CD14-positive monocyte (primary cell): Measurements from ENCODE around the gene ARL14EP. TPM values are rescaled to one million over a fixed set of nuclear protein-coding genes. Genes with fewer than 3 reads are reported as not detected.

Experiments used
- DNase-seq, 3 donors: peaks; one replicate each; pipeline ENCODE4 v3.0.0-alpha.2; 2011 to 2022
- H2AFZ ChIP-seq: 2 replicates; pipeline ENCODE4 v1.6.0; 2012; ENCODE audit warnings: mild to moderate bottlenecking, low read depth, low read length, inconsistent platforms; ENCODE audit not compliant: insufficient read depth, poor library complexity, severe bottlenecking
- H3K27ac ChIP-seq, 2 donors: 1 replicate in 1 of 2; 2 replicates in 1 of 2; pipeline ENCODE4 v1.5.1; 2012 to 2013; ENCODE audit warnings: low read length in 2 of 2, control low read depth in 1 of 2, inconsistent platforms in 1 of 2, low read depth in 1 of 2, mild to moderate bottlenecking in 1 of 2
- H3K27me3 ChIP-seq, 2 donors: one replicate each; pipeline versions ENCODE4 v1.6.0 to v1.6.1; 2011 to 2013; ENCODE audit warnings: low read length in 2 of 2; ENCODE audit not compliant: control insufficient read depth in 2 of 2, insufficient read depth in 2 of 2
- H3K36me3 ChIP-seq, 2 donors: replicated peaks in 1 of 2; 1 replicate in 1 of 2; 2 replicates in 1 of 2; pipeline versions ENCODE4 v1.5.1 to v1.6.1; 2012 to 2013; ENCODE audit warnings: low read length in 2 of 2, control low read depth in 1 of 2, inconsistent platforms in 1 of 2, mild to moderate bottlenecking in 1 of 2; ENCODE audit not compliant: insufficient read depth in 2 of 2, control insufficient read depth in 1 of 2
- H3K4me1 ChIP-seq, 2 donors: 1 replicate in 1 of 2; 2 replicates in 1 of 2; pipeline versions ENCODE4 v1.5.1 to v1.6.1; 2012 to 2013; ENCODE audit warnings: low read length in 2 of 2, control low read depth in 1 of 2, inconsistent platforms in 1 of 2, mild to moderate bottlenecking in 1 of 2, moderate library complexity in 1 of 2; ENCODE audit not compliant: insufficient read depth in 2 of 2, control insufficient read depth in 1 of 2
- H3K4me2 ChIP-seq: replicated peaks from 2 replicates; pipeline ENCODE3; 2012; ENCODE audit warnings: low read length, moderate library complexity, mild to moderate bottlenecking; ENCODE audit not compliant: poor library complexity, severe bottlenecking; ENCODE audit errors: extremely low read depth
- H3K4me3 ChIP-seq, 3 experiments: fragments of 200-600 bp in 1 of 3; sonication (generic) in 1 of 3; replicated peaks in 1 of 3; 1 replicate in 2 of 3; 2 replicates in 1 of 3; pipeline ENCODE4 v1.5.1; 2011 to 2013; ENCODE audit warnings: low read length in 3 of 3, mild to moderate bottlenecking in 3 of 3, control low read depth in 2 of 3, low read depth in 2 of 3, inconsistent platforms in 1 of 3, moderate library complexity in 1 of 3
- H3K79me2 ChIP-seq: 2 replicates; pipeline ENCODE4 v1.6.0; 2012; ENCODE audit warnings: mild to moderate bottlenecking, control low read depth, inconsistent platforms, low read length, moderate library complexity; ENCODE audit not compliant: insufficient read depth
- H3K9ac ChIP-seq: 2 replicates; pipeline ENCODE4 v1.6.0; 2017; ENCODE audit warnings: low read length, mild to moderate bottlenecking; ENCODE audit not compliant: insufficient read depth, poor library complexity, severe bottlenecking
- H3K9me3 ChIP-seq, 2 donors: replicated peaks in 1 of 2; 1 replicate in 1 of 2; 2 replicates in 1 of 2; pipeline versions ENCODE4 v1.5.1 to v1.6.1; 2012 to 2013; ENCODE audit warnings: low read length in 2 of 2, control low read depth in 1 of 2; ENCODE audit not compliant: control insufficient read depth in 1 of 2, insufficient read depth in 1 of 2
- H4K20me1 ChIP-seq: 2 replicates; pipeline ENCODE4 v1.6.0; 2012; ENCODE audit warnings: mild to moderate bottlenecking, low read length, control low read depth, moderate library complexity; ENCODE audit not compliant: insufficient read depth
- H3K27ac Mint-ChIP-seq, 7 donors: one replicate each; pipeline ENCODE4 v1.8.0; 2020; ENCODE audit warnings: mild to moderate bottlenecking in 7 of 7, mixed read lengths in 7 of 7, moderate library complexity in 6 of 7, inconsistent platforms in 2 of 7
- H3K27me3 Mint-ChIP-seq, 3 donors: one replicate each; pipeline ENCODE4 v1.8.0; 2021 to 2022; ENCODE audit warnings: low read depth in 3 of 3, mild to moderate bottlenecking in 3 of 3, mixed read lengths in 3 of 3, moderate library complexity in 3 of 3, inconsistent platforms in 1 of 3
- H3K36me3 Mint-ChIP-seq, 2 donors: one replicate each; pipeline ENCODE4 v1.8.0; 2020; ENCODE audit warnings: mixed read lengths in 2 of 2, inconsistent platforms in 1 of 2, mild to moderate bottlenecking in 1 of 2
- H3K4me1 Mint-ChIP-seq: one replicate; pipeline ENCODE4 v1.8.0; 2020; ENCODE audit warnings: mild to moderate bottlenecking, mixed read lengths
- H3K4me3 Mint-ChIP-seq, 2 donors: one replicate each; pipeline ENCODE4 v1.8.0; 2020; ENCODE audit warnings: mild to moderate bottlenecking in 2 of 2, mixed read lengths in 2 of 2, moderate library complexity in 1 of 2
- H3K9me3 Mint-ChIP-seq, 7 donors: one replicate each; pipeline ENCODE4 v1.8.0; 2020 to 2022; ENCODE audit warnings: mixed read lengths in 7 of 7, mild to moderate bottlenecking in 6 of 7, moderate library complexity in 6 of 7, inconsistent platforms in 2 of 7
- CTCF ChIP-seq: fragments of 200-600 bp; IDR thresholded peaks from one replicate; pipeline ENCODE4 v1.8.0; 2022; ENCODE audit warnings: antibody characterized with exemption, mild to moderate bottlenecking
- WGBS: methylation state at CpG from one replicate; pipeline ENCODE4 v1.1.5; 2013; ENCODE audit warnings: missing lambda C conversion rate; ENCODE audit not compliant: insufficient coverage; 5-methylcytosine and 5-hydroxymethylcytosine counted together
- intact Hi-C, 2 donors: fragments of 100-400 bp; cut with micrococcal nuclease; formaldehyde crosslinking; loops; one replicate each; pipeline versions ENCODE4 v1.15.0 to v1.15.1; 2023
- polyA plus RNA-seq, 3 donors: library from polyadenylated mRNA; depleted of rRNA in 1 of 3; unstranded in 2 of 3; stranded (reverse) in 1 of 3; fragments of 300-500 nt in 2 of 3; fragments of >200 nt in 1 of 3; fragmentation: Illumina TruSeq in 2 of 3; gene quantifications; 1 replicate in 2 of 3; 2 replicates in 1 of 3; pipeline ENCODE4 v1.2.3, GENCODE V29; 2012 to 2021

ARL14EP gene
- polyA plus RNA-seq, 3 donors, result 9.9 to 32.2 (median 21.2) TPM

- H3K27me3 Mint-ChIP-seq, result peaks cover 0 to 6% (median 2%) of the 10 kb centered on the region in 3 donors
- intact Hi-C loops, result no loop called here
- Histone ChIP-seq H3K4me2 (no peak overlapping the region), H3K9ac (no peak overlapping the region), H3K9me3 (no peaks in the 10 kb centered on the region), H3K79me2 (no peaks in the 10 kb centered on the region), H3K36me3 (no peaks in the 10 kb centered on the region), H3K27me3 (no peaks in the 10 kb centered on the region), H3K4me1 (no peaks in the 10 kb centered on the region), H3K27ac (no peak overlapping the region), H3K4me3 (no peak overlapping the region), H2AFZ (no peak overlapping the region), H4K20me1 (no peaks in the 10 kb centered on the region)
- H3K4me1 Mint-ChIP-seq, result no peaks in the 10 kb centered on the region
- no peak for DNase-seq
- peaks cover 0 to 4% (median 0%) of the 10 kb centered on the region in 7 donors for H3K9me3 Mint-ChIP-seq
- 100% methylated on average over 2 of the region's 2 CpGs for WGBS
- no peak overlapping the region for H3K27ac Mint-ChIP-seq
- no peak for TF ChIP-seq CTCF
- no peak overlapping the region for H3K4me3 Mint-ChIP-seq
- H3K36me3 Mint-ChIP-seq, result no peaks in the 10 kb centered on the region
Observed at GRCh38 chr11:30279796-30280195, 43.1 kb upstream of the ARL14EP start.

- Mint-ChIP-seq H3K9me3 (peaks cover 0 to 4% (median 0%) of the 10 kb centered on the region in 7 donors), H3K27me3 (peaks cover 0 to 7% (median 3%) of the 10 kb centered on the region in 3 donors), H3K36me3 (no peaks in the 10 kb centered on the region), H3K4me1 (no peaks in the 10 kb centered on the region), H3K4me3 (no peak overlapping the region), H3K27ac (no peak overlapping the region)
- no peak overlapping the region for H3K4me2 ChIP-seq
- H4K20me1 ChIP-seq, result no peaks in the 10 kb centered on the region
- H3K9me3 ChIP-seq, result no peaks in the 10 kb centered on the region
- intact Hi-C loops, result no loop called here
- DNase-seq, result no peak
- H3K36me3 ChIP-seq, result no peaks in the 10 kb centered on the region
- no peak overlapping the region for H3K9ac ChIP-seq
- H3K27ac ChIP-seq, result no peak overlapping the region
- no peak for TF ChIP-seq CTCF
- H2AFZ ChIP-seq, result no peak overlapping the region
- H3K27me3 ChIP-seq, result no peaks in the 10 kb centered on the region
- no peaks in the 10 kb centered on the region for H3K4me1 ChIP-seq
- H3K4me3 ChIP-seq, result no peak overlapping the region
- 95% methylated on average over 3 of the region's 7 CpGs for WGBS
- H3K79me2 ChIP-seq, result no peaks in the 10 kb centered on the region
Observed at GRCh38 chr11:30281476-30282288, 41.2 kb upstream of the ARL14EP start.
